ENCODE results near the gene QSER1. TPM values are rescaled to one million over a fixed set of nuclear protein-coding genes. Genes with fewer than 3 reads are reported as not detected.

Gene QSER1
- total RNA-seq, 4 donors from 2014 or later: 26.0 to 44.0 (median 31.0) TPM

GRCh38 chr11:33001751-33002542 lies 109.3 kb downstream of the QSER1 start:
- TF ChIP-seq CTCF (IDR thresholded peaks at IDR 0.05; ENCODE audit: low read depth): no peak

GRCh38 chr11:33005175-33005574 lies 112.6 kb downstream of the QSER1 start:
- TF ChIP-seq CTCF (IDR thresholded peaks at IDR 0.05; ENCODE audit: low read depth): no peak

- TF ChIP-seq CTCF (IDR thresholded peaks at IDR 0.05; ENCODE audit: low read depth): no peak
Measured at GRCh38 chr11:33006010-33006409, 113.4 kb downstream of the QSER1 start.

- no peak for TF ChIP-seq CTCF (IDR thresholded peaks at IDR 0.05; ENCODE audit: low read depth)
Measured at GRCh38 chr11:33013755-33014154, 121.1 kb downstream of the QSER1 start.

GRCh38 chr11:33015621-33016551 lies 123.3 kb downstream of the QSER1 start, which contains the start of gene DEPDC7:
TSS of gene DEPDC7 (plus strand) at chr11:33015878. CDS start at chr11:33015956, 78 bp downstream.
- TF ChIP-seq CTCF (IDR thresholded peaks at IDR 0.05; ENCODE audit: low read depth): no peak

GRCh38 chr11:33016654-33017053 lies 124.0 kb downstream of the QSER1 start:
- TF ChIP-seq CTCF (IDR thresholded peaks at IDR 0.05; ENCODE audit: low read depth): no peak

- no peak for TF ChIP-seq CTCF (IDR thresholded peaks at IDR 0.05; ENCODE audit: low read depth)
Measured at GRCh38 chr11:33017478-33017877, 124.9 kb downstream of the QSER1 start.
